IMR-90 (cell line): ENCODE data around the gene REV3L. TPM values are rescaled to one million over a fixed set of nuclear protein-coding genes. Genes with fewer than 3 reads are reported as not detected.

ENCODE experiments used
- ATAC-seq: fragments of 200-7000 bp; cut with Tn5 transposase; 2 replicates; pipeline ENCODE4 v1.9.1; 2020; ENCODE audit warnings: low read depth, mild to moderate bottlenecking, moderate library complexity
- BruUV-seq: library from RNA; stranded (reverse); fragments of 400-500 nt; replicated peaks from 2 replicates; lab custom pipeline; 2021; lab: Mats Ljungman, UMichigan
- CTCF ChIA-PET: fragments of 300-600 bp; formaldehyde crosslinking; extraction: SDS; loops from one replicate; lab custom pipeline; 2021; ENCODE audit warnings: antibody characterized with exemption; lab: Yijun Ruan, JAX
- POLR2A ChIA-PET: fragments of 300-600 bp; sonication (Branson Sonifier 250); formaldehyde crosslinking; loops from one replicate; lab custom pipeline; 2022; ENCODE audit warnings: antibody characterized with exemption; ENCODE audit not compliant: unreplicated experiment; lab: Charles Lee
- DNase-seq: peaks from one replicate; pipeline ENCODE4 v3.0.0; 2013
- H2AFZ ChIP-seq: replicated peaks from 2 replicates; pipeline ENCODE3; 2013; ENCODE audit warnings: low read length, mild to moderate bottlenecking; ENCODE audit not compliant: poor library complexity
- H2AK5ac ChIP-seq: 2 replicates; pipeline ENCODE4 v1.6.1; 2013; ENCODE audit warnings: low read depth, low read length, inconsistent platforms
- H2AK9ac ChIP-seq: replicated peaks from 2 replicates; pipeline ENCODE3; 2013; ENCODE audit warnings: mild to moderate bottlenecking, low read depth, low read length, moderate library complexity; ENCODE audit not compliant: poor library complexity
- H2BK120ac ChIP-seq: 2 replicates; pipeline ENCODE4 v1.6.1; 2013; ENCODE audit warnings: low read depth, low read length, inconsistent platforms
- H2BK15ac ChIP-seq: 3 replicates; pipeline ENCODE4 v1.6.1; 2013; ENCODE audit warnings: low read depth, low read length, inconsistent platforms
- H2BK20ac ChIP-seq: 2 replicates; pipeline ENCODE4 v1.6.1; 2013; ENCODE audit warnings: low read depth, mild to moderate bottlenecking, inconsistent platforms, low read length, moderate library complexity
- H2BK5ac ChIP-seq: 2 replicates; pipeline ENCODE4 v1.6.1; 2013; ENCODE audit warnings: mild to moderate bottlenecking, low read depth, low read length, inconsistent platforms; ENCODE audit not compliant: poor library complexity, severe bottlenecking
- H3K14ac ChIP-seq: replicated peaks from 2 replicates; pipeline ENCODE4 v1.6.1; 2013; ENCODE audit warnings: low read depth, low read length, inconsistent platforms
- H3K18ac ChIP-seq: 2 replicates; pipeline ENCODE4 v1.6.1; 2013; ENCODE audit warnings: low read depth, low read length, control low read depth
- H3K23ac ChIP-seq: 2 replicates; pipeline ENCODE4 v1.6.1; 2013; ENCODE audit warnings: low read depth, low read length, inconsistent platforms
- H3K27ac ChIP-seq: 2 replicates; pipeline ENCODE4 v1.5.1; 2013; ENCODE audit warnings: mild to moderate bottlenecking, control low read depth, low read length; ENCODE audit not compliant: insufficient read depth
- H3K27me3 ChIP-seq: 2 replicates; pipeline ENCODE4 v1.6.1; 2013; ENCODE audit warnings: low read length; ENCODE audit not compliant: control insufficient read depth, insufficient read depth
- H3K36me3 ChIP-seq: 2 replicates; pipeline ENCODE4 v1.6.1; 2013; ENCODE audit warnings: low read length, mixed read lengths; ENCODE audit not compliant: control insufficient read depth, insufficient read depth
- H3K4ac ChIP-seq: 2 replicates; pipeline ENCODE4 v1.6.1; 2013; ENCODE audit warnings: low read depth, low read length, inconsistent platforms
- H3K4me1 ChIP-seq: 2 replicates; pipeline ENCODE4 v1.6.1; 2013; ENCODE audit warnings: low read length, mixed read lengths; ENCODE audit not compliant: control insufficient read depth, insufficient read depth
- H3K4me2 ChIP-seq: 2 replicates; pipeline ENCODE4 v1.6.1; 2013; ENCODE audit warnings: low read depth, mild to moderate bottlenecking, control low read depth, low read length, moderate library complexity
- H3K4me3 ChIP-seq: 2 replicates; pipeline ENCODE4 v1.5.1; 2013; ENCODE audit warnings: low read depth, mild to moderate bottlenecking, control low read depth, low read length, moderate library complexity; ENCODE audit not compliant: insufficient read depth
- H3K56ac ChIP-seq: 2 replicates; pipeline ENCODE4 v1.6.1; 2013; ENCODE audit warnings: low read length, inconsistent platforms; ENCODE audit not compliant: insufficient read depth; ENCODE audit errors: extremely low read depth
- H3K79me1 ChIP-seq, 2 experiments: 2 replicates each; pipeline ENCODE4 v1.6.1; 2013; ENCODE audit warnings: low read length in 2 of 2, inconsistent platforms in 1 of 2, low read depth in 1 of 2
- H3K9ac ChIP-seq: 2 replicates; pipeline ENCODE4 v1.6.1; 2013; ENCODE audit warnings: low read depth, low read length, control low read depth
- H3K9me1 ChIP-seq: 2 replicates; pipeline ENCODE4 v1.6.1; 2013; ENCODE audit warnings: low read length, inconsistent platforms; ENCODE audit not compliant: insufficient read depth
- H3K9me3 ChIP-seq: 2 replicates; pipeline ENCODE4 v1.6.1; 2013; ENCODE audit warnings: low read length; ENCODE audit not compliant: control insufficient read depth, insufficient read depth
- H4K20me1 ChIP-seq: 2 replicates; pipeline ENCODE4 v1.6.1; 2013; ENCODE audit warnings: low read length, inconsistent platforms; ENCODE audit not compliant: insufficient read depth
- H4K5ac ChIP-seq: 2 replicates; pipeline ENCODE4 v1.6.1; 2013; ENCODE audit warnings: mild to moderate bottlenecking, low read depth, low read length, control low read depth
- H4K8ac ChIP-seq, 2 experiments: 2 replicates each; pipeline ENCODE4 v1.6.1; 2013; ENCODE audit warnings: low read depth in 2 of 2, low read length in 2 of 2, control low read depth in 1 of 2, inconsistent platforms in 1 of 2
- H4K91ac ChIP-seq: 2 replicates; pipeline ENCODE4 v1.6.1; 2013; ENCODE audit warnings: low read depth, low read length, inconsistent platforms; ENCODE audit not compliant: insufficient read depth
- CHD1 ChIP-seq: IDR thresholded peaks from 2 replicates; pipeline ENCODE4 v1.6.1; 2012; ENCODE audit warnings: low read depth, low read length, improper control_type of control experiment
- CTCF ChIP-seq: conservative IDR thresholded peaks from 2 replicates; pipeline ENCODE4 v1.5.1; 2012; ENCODE audit warnings: mild to moderate bottlenecking, low read depth, low read length, improper control_type of control experiment
- MAZ ChIP-seq: IDR thresholded peaks from 2 replicates; pipeline ENCODE4 v1.6.1; 2012; ENCODE audit warnings: low read depth, mild to moderate bottlenecking, low read length, improper control_type of control experiment, moderate library complexity, borderline replicate concordance
- RCOR1 ChIP-seq: IDR thresholded peaks from 2 replicates; pipeline ENCODE4 v1.6.1; 2012; ENCODE audit warnings: mild to moderate bottlenecking, low read length, improper control_type of control experiment; ENCODE audit not compliant: insufficient replicate concordance
- SMC3 ChIP-seq: fragments of 150-350 bp; IDR thresholded peaks from 2 replicates; pipeline ENCODE4 v1.6.1; 2016; ENCODE audit warnings: low read depth, mild to moderate bottlenecking, antibody characterized with exemption, low read length, moderate library complexity
- USF2 ChIP-seq: fragments of 150-350 bp; IDR thresholded peaks from 2 replicates; pipeline ENCODE4 v1.6.1; 2017; ENCODE audit warnings: mild to moderate bottlenecking, antibody characterized with exemption, low read length, low read depth
- WGBS, 2 experiments: methylation state at CpG; one replicate each; pipeline versions ENCODE4 v1.1.5 to v1.1.7; 2013; ENCODE audit warnings: missing lambda C conversion rate in 2 of 2; ENCODE audit not compliant: insufficient read length in 1 of 2; ENCODE audit errors: extremely low coverage in 2 of 2; 5-methylcytosine and 5-hydroxymethylcytosine counted together
- dilution Hi-C: fragments of 300-500 bp; cut with HindIII; formaldehyde crosslinking; loops from one replicate; pipeline ENCODE4 v1.14.3; 2018; ENCODE audit warnings: low sequenced_read_pairs; ENCODE audit not compliant: unreplicated experiment
- in situ Hi-C: fragments of 300-500 bp; cut with MboI; formaldehyde crosslinking; loops from 3 replicates; pipeline ENCODE4 v1.14.3; 2019; ENCODE audit warnings: low sequenced_read_pairs, inconsistent platforms, mixed read lengths
- intact Hi-C: fragments of 100-400 bp; cut with micrococcal nuclease; formaldehyde crosslinking; loops from 2 replicates; pipeline ENCODE4 v1.10.0; 2022
- polyA plus RNA-seq, 3 experiments: library from polyadenylated mRNA; depleted of rRNA; stranded (reverse); fragments of >200 nt; gene quantifications; 2 replicates each; pipeline ENCODE4 v1.2.3, GENCODE V29; 2012; ENCODE audit warnings: low replicate concordance in 1 of 3
- total RNA-seq: library from RNA; depleted of rRNA; stranded (reverse); fragments of >200 nt; gene quantifications from 2 replicates; pipeline ENCODE4 v1.2.3, GENCODE V29; 2012

Gene REV3L
- total and polyA plus RNA-seq, 2 of the 4 experiments (the other 2 are of a cell fraction) = 7.4 to 15.4 TPM

GRCh38 chr6:111480988-111481822 is 1.8 kb downstream of the REV3L start:
- peaks cover 4% of the 10 kb centered on the region; the same call in 1 of the 2 replicates for H3K9me1 ChIP-seq
- dilution Hi-C loops = no loop called here
- peak; percentile 30 for DNase-seq

More at GRCh38 chr6:111480988-111481822, 1.8 kb downstream of the REV3L start:
- Histone ChIP-seq H2AFZ (no peak overlapping the region), H3K9ac (peak overlapping the region; percentile 93), H2BK5ac (peak overlapping the region; percentile 94), H4K91ac (no peak overlapping the region), H4K8ac (no peak overlapping the region), H4K20me1 (peaks cover 26% of the 10 kb centered on the region), H3K27ac (peak overlapping the region; percentile 8; the same call in 1 of the 2 replicates), H3K4me3 (peak overlapping the region; percentile 88), H2AK5ac (no peak overlapping the region), H2BK20ac (no peak overlapping the region), H2BK15ac (0 out of 3 replicates have a peak overlapping the region, but pooled peaks have one; percentile 21), H3K4me2 (peak overlapping the region; percentile 87), H4K5ac (no peak overlapping the region), H3K79me1 (peaks cover 5 to 44% of the 10 kb centered on the region in 2 experiments), H3K27me3 (no peaks in the 10 kb centered on the region), H3K36me3 (no peaks in the 10 kb centered on the region), H2AK9ac (no peak overlapping the region), H3K9me3 (no peaks in the 10 kb centered on the region), H3K56ac (peak overlapping the region; percentile 66; the same call in 1 of the 2 replicates), H3K4ac (peak overlapping the region; percentile 8; the same call in 1 of the 2 replicates), H3K4me1 (peaks cover 8% of the 10 kb centered on the region), H3K23ac (peak overlapping the region; percentile 100; the same call in 1 of the 2 replicates), H2BK120ac (no peak overlapping the region; the same call in 1 of the 2 replicates), H3K18ac (no peak overlapping the region), H3K14ac (peak overlapping the region; percentile 97)
- 29% methylated on average over 1 of the region's 6 CpGs; no CpG with 5 or more reads in 1 of the 2 experiments for WGBS, 2 experiments
- TF ChIP-seq USF2 (no peak), CTCF (no peak), CHD1 (no peak), SMC3 (no peak), MAZ (no peak), RCOR1 (no peak)
- no peak for ATAC-seq
- intact Hi-C loops (loop anchor here (1.0 to 5.0 kb wide), 4 partner anchors 86 to 561 kb away; no protein-coding TSS in a partner anchor), in situ Hi-C loops (no loop called here)
- BruUV-seq = TSS peak; percentile 15
- ChIA-PET CTCF (interaction anchor here (0.6 to 0.7 kb wide), 2 partner anchors 10 to 211 kb away, joined by 3 read pairs; no protein-coding TSS in a partner anchor), POLR2A (no interaction called here)
